ENCODE measurements around the gene LRRC47. TPM values are rescaled to one million over a fixed set of nuclear protein-coding genes. Genes with fewer than 3 reads are reported as not detected.
"Not testable (repeated sequence)": the region's sequence is repeated elsewhere in the genome, so short reads cannot be mapped to it uniquely, and the experiment has no call there.

LRRC47 gene
- total RNA-seq, 1 donor from 2014 or later, result 23.2 TPM

- no peak for DNase-seq (ENCODE audit: low read depth in 2 of 2)
Measured at GRCh38 chr1:3816331-3817137, 20.2 kb upstream of the LRRC47 start.

GRCh38 chr1:3814771-3815561 lies 18.7 kb upstream of the LRRC47 start:
- DNase-seq (ENCODE audit: low read depth in 2 of 2), result no peak

GRCh38 chr1:3814065-3814464 lies 17.8 kb upstream of the LRRC47 start:
- DNase-seq (ENCODE audit: low read depth in 2 of 2), result no peak

GRCh38 chr1:3811595-3811911 lies 15.3 kb upstream of the LRRC47 start:
- DNase-seq (ENCODE audit: low read depth in 2 of 2), result no peak

GRCh38 chr1:3810149-3810761 lies 14.0 kb upstream of the LRRC47 start:
- DNase-seq (ENCODE audit: low read depth in 2 of 2), result not testable (repeated sequence)

GRCh38 chr1:3809680-3810079 lies 13.4 kb upstream of the LRRC47 start:
- no peak for DNase-seq (ENCODE audit: low read depth in 2 of 2)

GRCh38 chr1:3807769-3808168 lies 11.5 kb upstream of the LRRC47 start:
- no peak for DNase-seq (ENCODE audit: low read depth in 2 of 2)

- no peak for DNase-seq (ENCODE audit: low read depth in 2 of 2)
Measured at GRCh38 chr1:3805038-3805437, 8.7 kb upstream of the LRRC47 start.

- DNase-seq (ENCODE audit: low read depth in 2 of 2), result not testable (repeated sequence)
Measured at GRCh38 chr1:3804627-3804944, 8.3 kb upstream of the LRRC47 start.

- DNase-seq (ENCODE audit: low read depth in 2 of 2), result no peak
Measured at GRCh38 chr1:3803905-3804626, 7.8 kb upstream of the LRRC47 start.

- DNase-seq (ENCODE audit: low read depth in 2 of 2), result not testable (repeated sequence)
Measured at GRCh38 chr1:3800795-3801194, 4.5 kb upstream of the LRRC47 start.

- no peak for DNase-seq (ENCODE audit: low read depth in 2 of 2)
Measured at GRCh38 chr1:3799976-3800685, 3.8 kb upstream of the LRRC47 start.

GRCh38 chr1:3795453-3796214 lies 664 bp downstream of the LRRC47 start:
- DNase-seq (ENCODE audit: low read depth in 2 of 2), result no peak

GRCh38 chr1:3790952-3791351 lies 5.3 kb downstream of the LRRC47 start:
- DNase-seq (ENCODE audit: low read depth in 2 of 2), result no peak

GRCh38 chr1:3790500-3790923 lies 5.8 kb downstream of the LRRC47 start:
- DNase-seq (ENCODE audit: low read depth in 2 of 2), result no peak

GRCh38 chr1:3789421-3790300 lies 6.6 kb downstream of the LRRC47 start:
- DNase-seq (ENCODE audit: low read depth in 2 of 2), result no peak

- no peak for DNase-seq (ENCODE audit: low read depth in 2 of 2)
Measured at GRCh38 chr1:3788756-3789420, 7.4 kb downstream of the LRRC47 start.

GRCh38 chr1:3787745-3788605 lies 8.3 kb downstream of the LRRC47 start:
- DNase-seq (ENCODE audit: low read depth in 2 of 2), result no peak
